Right lobe of liver (tissue), 6 donors: Measurements from ENCODE around the gene GID8. TPM values are rescaled to one million over a fixed set of nuclear protein-coding genes. Genes with fewer than 3 reads are reported as not detected.
A peak's percentile ranks its signal among the peaks of the same experiment; 100 is the strongest.
"Not testable (repeated sequence)": the region's sequence is repeated elsewhere in the genome, so short reads cannot be mapped to it uniquely, and the experiment has no call there.

Experiments
- ATAC-seq, 4 donors: fragments of 200-7000 bp; cut with Tn5 transposase; one replicate each; pipeline ENCODE4 v1.9.1; 2020; ENCODE audit warnings: mild to moderate bottlenecking in 4 of 4, moderate library complexity in 4 of 4
- DNase-seq, 3 donors: peaks; one replicate each; pipeline ENCODE4 v3.0.0-alpha.2; 2020
- H3K27ac ChIP-seq, 3 donors: fragments of 200-600 bp; one replicate each; pipeline ENCODE4 v1.8.0; 2022
- H3K27me3 ChIP-seq, 2 donors: fragments of 200-600 bp; one replicate each; pipeline ENCODE4 v1.8.0; 2022
- H3K36me3 ChIP-seq, 4 donors: fragments of 200-600 bp; sonication (generic) in 1 of 4; one replicate each; pipeline versions ENCODE4 v1.5.1 to v1.8.0; 2017 to 2022; ENCODE audit warnings: control low read depth in 1 of 4
- H3K4me1 ChIP-seq, 4 donors: fragments of 200-600 bp; sonication (generic) in 1 of 4; one replicate each; pipeline versions ENCODE4 v1.5.1 to v1.8.0; 2017 to 2022; ENCODE audit warnings: control low read depth in 1 of 4
- H3K4me3 ChIP-seq, 3 donors: fragments of 200-600 bp; one replicate each; pipeline ENCODE4 v1.8.0; 2022
- H3K9me3 ChIP-seq, 4 donors: fragments of 200-600 bp; sonication (generic) in 1 of 4; one replicate each; pipeline versions ENCODE4 v1.5.1 to v1.8.0; 2017 to 2022; ENCODE audit warnings: control low read depth in 1 of 4
- POLR2A ChIP-seq: fragments of 450-650 bp; IDR thresholded peaks from one replicate; pipeline ENCODE4 v1.6.1; 2017; ENCODE audit warnings: antibody characterized with exemption, mild to moderate bottlenecking
- WGBS: methylation state at CpG from one replicate; pipeline ENCODE4 v1.1.6; 2018; ENCODE audit warnings: low coverage, low lambda C conversion rate; ENCODE audit not compliant: insufficient coverage; ENCODE audit errors: missing lambda C conversion rate; 5-methylcytosine and 5-hydroxymethylcytosine counted together
- intact Hi-C, 2 donors: fragments of 100-400 bp; cut with DNase I; formaldehyde crosslinking; loops; one replicate each; pipeline versions ENCODE4 v1.11.2 to v1.14.1; 2022
- total RNA-seq, 6 experiments: library from RNA; depleted of rRNA in 2 of 6; stranded (reverse); fragments of >200 nt in 2 of 6; fragmentation: NEBNext Ultra II Directional in 3 of 6; extraction: Animal tissue kit (Norgen Biotek cat#: 25700) in 3 of 6; gene quantifications; one replicate each; pipeline versions ENCODE4 v1.1.0 to v1.2.4, GENCODE V29; 2016 to 2023
- TF ChIP-seq, protein P1 (sequence below), 4 donors: fragments of 200-600 bp in 3 of 4; fragments of 450-650 bp in 1 of 4; IDR thresholded peaks; one replicate each; pipeline versions ENCODE4 v1.5.1 to v1.8.0; 2016 to 2022; ENCODE audit warnings: antibody characterized with exemption in 4 of 4, mild to moderate bottlenecking in 2 of 4
- donor health status: DM: no; HTN: yes; CAD: no.
- donor health status: DM: no; HTN: no; CAD: no.
- donor health status: DM: no; HTN: no; CAD: no.
- donor health status: DM: no; HTN: yes; CAD: no.
- donor health status: DM: no; HTN: yes; CAD: no.

The GID8 gene
- total RNA-seq, 6 experiments from 2014 or later = 12.6 to 18.9 (median 15.1) TPM

GRCh38 chr20:62958388-62959100 lies 20.6 kb downstream of the GID8 start:
- intact Hi-C loops = no loop called here
- Histone ChIP-seq H3K4me1 (peaks cover 0 to 25% (median 6%) of the 10 kb centered on the region in 4 donors), H3K27me3 (no peaks in the 10 kb centered on the region), H3K27ac (no peak overlapping the region), H3K36me3 (peaks cover 0 to 43% (median 17%) of the 10 kb centered on the region in 4 donors), H3K4me3 (no peak overlapping the region), H3K9me3 (no peaks in the 10 kb centered on the region)
- ATAC-seq (no peak), DNase-seq (peak in 1 of 3 donors; percentile 35)
- 58% methylated on average over 3 of the region's 10 CpGs for WGBS
- no peak for TF ChIP-seq POLR2A
- TF ChIP-seq, protein P1, sequence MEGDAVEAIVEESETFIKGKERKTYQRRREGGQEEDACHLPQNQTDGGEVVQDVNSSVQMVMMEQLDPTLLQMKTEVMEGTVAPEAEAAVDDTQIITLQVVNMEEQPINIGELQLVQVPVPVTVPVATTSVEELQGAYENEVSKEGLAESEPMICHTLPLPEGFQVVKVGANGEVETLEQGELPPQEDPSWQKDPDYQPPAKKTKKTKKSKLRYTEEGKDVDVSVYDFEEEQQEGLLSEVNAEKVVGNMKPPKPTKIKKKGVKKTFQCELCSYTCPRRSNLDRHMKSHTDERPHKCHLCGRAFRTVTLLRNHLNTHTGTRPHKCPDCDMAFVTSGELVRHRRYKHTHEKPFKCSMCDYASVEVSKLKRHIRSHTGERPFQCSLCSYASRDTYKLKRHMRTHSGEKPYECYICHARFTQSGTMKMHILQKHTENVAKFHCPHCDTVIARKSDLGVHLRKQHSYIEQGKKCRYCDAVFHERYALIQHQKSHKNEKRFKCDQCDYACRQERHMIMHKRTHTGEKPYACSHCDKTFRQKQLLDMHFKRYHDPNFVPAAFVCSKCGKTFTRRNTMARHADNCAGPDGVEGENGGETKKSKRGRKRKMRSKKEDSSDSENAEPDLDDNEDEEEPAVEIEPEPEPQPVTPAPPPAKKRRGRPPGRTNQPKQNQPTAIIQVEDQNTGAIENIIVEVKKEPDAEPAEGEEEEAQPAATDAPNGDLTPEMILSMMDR (IDR thresholded peaks at IDR 0.05) = no peak

DNA sequence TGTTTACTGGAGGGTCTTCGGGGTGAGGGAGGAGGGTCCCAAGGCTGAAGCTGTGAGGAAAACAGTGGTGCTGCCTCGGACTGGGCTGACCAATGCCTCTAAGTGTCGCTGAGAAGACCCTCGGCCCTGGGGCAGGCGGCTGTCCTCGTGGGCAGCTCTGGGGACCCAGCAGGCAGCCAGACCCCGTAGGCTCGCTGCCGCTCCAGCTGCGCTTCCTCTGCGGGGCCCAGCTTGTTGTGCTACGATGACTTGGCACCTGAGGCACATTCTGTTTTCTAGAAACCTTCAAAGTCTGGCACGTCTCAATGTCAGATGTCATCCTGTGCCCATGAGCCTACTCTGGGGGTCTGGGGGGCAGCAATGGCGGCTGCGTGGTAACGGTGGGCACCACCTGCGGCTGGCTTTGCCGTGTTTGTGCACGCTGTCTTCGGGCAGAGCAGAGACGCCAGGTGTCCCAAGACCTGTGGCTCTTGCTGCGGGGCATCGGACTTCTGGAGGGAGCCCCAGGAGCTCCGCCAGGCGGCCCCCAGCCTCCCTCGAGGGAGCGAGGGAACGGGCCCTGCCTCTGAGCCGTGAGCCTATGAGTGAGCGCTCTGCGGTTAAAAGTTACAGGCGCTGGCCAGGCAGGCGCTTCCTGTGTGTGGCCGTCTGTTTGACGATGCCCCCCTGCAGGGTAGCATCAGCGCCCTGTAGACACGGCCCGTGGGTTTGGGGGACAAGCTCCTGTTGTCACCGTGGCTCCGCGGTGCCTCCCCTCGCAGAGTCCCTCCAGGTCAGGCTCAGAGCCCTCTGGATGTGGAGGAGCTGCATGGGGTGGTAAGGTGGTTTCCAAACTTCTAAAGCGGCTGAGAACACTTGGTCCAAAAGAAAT lies 21.4 kb downstream of the GID8 start:
- Histone ChIP-seq H3K9me3 (no peaks in the 10 kb centered on the region), H3K27me3 (no peaks in the 10 kb centered on the region), H3K36me3 (peaks cover 0 to 51% (median 22%) of the 10 kb centered on the region in 4 donors), H3K27ac (no peak overlapping the region), H3K4me3 (no peak overlapping the region), H3K4me1 (peaks cover 0 to 20% (median 6%) of the 10 kb centered on the region in 4 donors)
- no peak for TF ChIP-seq POLR2A
- TF ChIP-seq, protein P1 (IDR thresholded peaks at IDR 0.05) = no peak
- intact Hi-C loops = no loop called here
- no peak for ATAC-seq
- DNase-seq = peak in 1 of 3 donors; percentile 50
- 50% methylated on average over 1 of the region's 43 CpGs for WGBS

DNA sequence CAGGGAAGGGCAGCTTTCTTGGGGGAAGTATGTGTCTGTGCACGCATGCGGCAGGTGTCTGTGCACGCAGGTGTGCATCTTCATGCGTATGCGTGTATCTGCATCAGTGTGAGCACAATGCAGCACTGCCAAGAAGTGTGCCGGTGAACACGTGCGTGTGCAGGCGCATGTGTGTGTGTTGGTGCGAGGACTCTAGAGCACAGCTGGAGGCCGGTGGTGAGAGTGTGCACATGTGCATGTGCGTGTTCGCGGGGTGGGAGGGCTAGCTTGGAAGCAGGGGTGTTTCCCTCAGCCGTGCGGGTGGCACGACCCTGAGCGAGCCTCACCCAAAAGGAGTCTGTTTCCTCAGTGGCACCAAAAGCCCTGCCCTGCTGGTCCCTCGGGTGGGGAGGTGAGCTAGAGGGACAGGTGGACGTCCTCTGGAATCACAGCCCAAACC lies 22.1 kb downstream of the GID8 start:
- 100% methylated on average over 2 of the region's 20 CpGs for WGBS
- Histone ChIP-seq H3K27ac (no peak overlapping the region), H3K27me3 (no peaks in the 10 kb centered on the region), H3K4me3 (no peak overlapping the region), H3K9me3 (no peaks in the 10 kb centered on the region), H3K36me3 (peaks cover 0 to 55% (median 23%) of the 10 kb centered on the region in 4 donors), H3K4me1 (peaks cover 0 to 13% (median 6%) of the 10 kb centered on the region in 4 donors)
- ATAC-seq = no peak
- TF ChIP-seq, protein P1 (IDR thresholded peaks at IDR 0.05) = no peak
- no peak for TF ChIP-seq POLR2A
- intact Hi-C loops = loop anchor here in 1 of 2 donors (10.0 kb wide), 1 partner anchor 55 kb away; no protein-coding TSS in a partner anchor
- no peak for DNase-seq

DNA sequence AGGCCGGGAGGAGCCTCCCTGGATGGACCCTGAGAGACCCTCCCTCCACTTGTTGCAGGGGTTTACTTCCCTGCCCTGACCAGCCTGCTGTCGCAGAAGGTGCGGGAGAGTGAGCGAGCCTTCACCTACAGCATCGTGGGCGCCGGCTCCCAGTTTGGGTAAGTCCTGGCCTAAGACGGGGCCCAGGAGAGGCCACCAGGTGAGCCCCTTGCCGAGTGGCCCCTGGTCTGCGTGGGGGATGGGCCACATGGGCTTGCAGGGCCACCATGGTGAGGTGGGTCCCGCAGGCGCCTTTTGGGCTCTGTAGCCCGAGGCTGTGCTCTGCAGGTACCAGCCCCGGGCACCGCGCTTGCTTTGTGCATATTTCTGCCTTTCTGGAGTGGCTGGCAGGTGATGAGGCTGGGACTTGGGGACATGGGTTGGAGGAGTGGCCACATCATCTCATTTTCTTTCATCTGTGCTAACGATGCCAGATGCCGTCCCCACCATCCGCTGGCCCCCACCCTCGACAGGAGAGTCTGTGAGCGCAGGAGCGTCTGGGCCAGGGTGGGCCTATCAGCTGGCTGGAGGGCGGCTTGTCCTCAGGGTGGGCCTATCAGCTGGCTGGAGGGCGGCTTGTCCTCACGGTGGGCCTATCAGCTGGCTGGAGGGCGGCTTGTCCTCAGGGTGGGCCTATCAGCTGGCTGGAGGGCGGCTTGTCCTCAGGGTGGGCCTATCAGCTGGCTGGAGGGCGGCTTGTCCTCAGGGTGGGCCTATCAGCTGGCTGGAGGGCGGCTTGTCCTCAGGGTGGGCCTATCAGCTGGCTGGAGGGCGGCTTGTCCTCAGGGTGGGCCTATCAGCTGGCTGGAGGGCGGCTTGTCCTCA lies 22.7 kb downstream of the GID8 start:
- not testable (repeated sequence) for H3K9me3 ChIP-seq, H3K27ac ChIP-seq, ATAC-seq, H3K4me3 ChIP-seq, H3K27me3 ChIP-seq
- DNase-seq = peak in 1 of 3 donors; percentile 49
- peaks cover 0 to 60% (median 23%) of the 10 kb centered on the region in 4 donors for H3K36me3 ChIP-seq
- WGBS = 94% methylated on average over 3 of the region's 31 CpGs
- peaks cover 0 to 12% (median 4%) of the 10 kb centered on the region in 4 donors for H3K4me1 ChIP-seq
- intact Hi-C loops = loop anchor here in 1 of 2 donors (10.0 kb wide), 1 partner anchor 56 kb away; no protein-coding TSS in a partner anchor
